Thyroid gland (tissue), 4 donors: Measurements from ENCODE around the gene XRN2. TPM values are rescaled to one million over a fixed set of nuclear protein-coding genes. Genes with fewer than 3 reads are reported as not detected.

ENCODE experiments used
- DNase-seq, 2 donors: peaks; one replicate each; pipeline ENCODE4 v3.0.0-alpha.2; 2019
- H3K27ac ChIP-seq, 3 donors: fragments of 200-600 bp; sonication (generic); 1 replicate in 2 of 3; 2 replicates in 1 of 3; pipeline ENCODE4 v1.5.1; 2016 to 2019; ENCODE audit warnings: mild to moderate bottlenecking in 1 of 3, moderate library complexity in 1 of 3
- H3K27me3 ChIP-seq: fragments of 200-600 bp; sonication (generic); one replicate; pipeline ENCODE4 v1.5.1; 2019
- H3K36me3 ChIP-seq, 2 donors: fragments of 200-600 bp; sonication (generic); one replicate each; pipeline ENCODE4 v1.5.1; 2016 to 2019
- H3K4me1 ChIP-seq, 2 donors: fragments of 200-600 bp; sonication (generic); one replicate each; pipeline ENCODE4 v1.5.1; 2017 to 2019
- H3K4me3 ChIP-seq, 3 donors: fragments of 200-600 bp; sonication (generic); replicated peaks in 1 of 3; 1 replicate in 2 of 3; 2 replicates in 1 of 3; pipeline ENCODE4 v1.5.1; 2016; ENCODE audit warnings: mild to moderate bottlenecking in 1 of 3
- H3K9me3 ChIP-seq: fragments of 200-600 bp; sonication (generic); one replicate; pipeline ENCODE4 v1.5.1; 2017
- POLR2A ChIP-seq, 2 donors: fragments of 450-650 bp; IDR thresholded peaks; one replicate each; pipeline ENCODE4 v1.6.1; 2017; ENCODE audit warnings: antibody characterized with exemption in 2 of 2, mild to moderate bottlenecking in 2 of 2, moderate library complexity in 1 of 2
- WGBS, 2 donors: methylation state at CpG; one replicate each; pipeline ENCODE4 v1.1.5; 2017; 5-methylcytosine and 5-hydroxymethylcytosine counted together
- intact Hi-C: fragments of 100-400 bp; cut with DNase I; formaldehyde crosslinking; loops from one replicate; pipeline ENCODE4 v1.15.1; 2023
- total RNA-seq, 4 donors: library from RNA; depleted of rRNA; stranded (reverse); fragments of >200 nt; gene quantifications; one replicate each; pipeline ENCODE4 v1.2.3, GENCODE V29; 2016
- TF ChIP-seq, protein P1 (sequence below), 6 experiments: fragments of 200-600 bp in 3 of 6; fragments of 450-650 bp in 3 of 6; sonication (generic) in 3 of 6; IDR thresholded peaks; one replicate each; pipeline ENCODE4 v1.5.1; 2016 to 2019; ENCODE audit warnings: antibody characterized with exemption in 6 of 6, mild to moderate bottlenecking in 2 of 6, inconsistent platforms in 1 of 6, moderate library complexity in 1 of 6

XRN2 gene
- total RNA-seq, 4 donors from 2014 or later, result 76.7 to 87.5 (median 80.1) TPM

DNA sequence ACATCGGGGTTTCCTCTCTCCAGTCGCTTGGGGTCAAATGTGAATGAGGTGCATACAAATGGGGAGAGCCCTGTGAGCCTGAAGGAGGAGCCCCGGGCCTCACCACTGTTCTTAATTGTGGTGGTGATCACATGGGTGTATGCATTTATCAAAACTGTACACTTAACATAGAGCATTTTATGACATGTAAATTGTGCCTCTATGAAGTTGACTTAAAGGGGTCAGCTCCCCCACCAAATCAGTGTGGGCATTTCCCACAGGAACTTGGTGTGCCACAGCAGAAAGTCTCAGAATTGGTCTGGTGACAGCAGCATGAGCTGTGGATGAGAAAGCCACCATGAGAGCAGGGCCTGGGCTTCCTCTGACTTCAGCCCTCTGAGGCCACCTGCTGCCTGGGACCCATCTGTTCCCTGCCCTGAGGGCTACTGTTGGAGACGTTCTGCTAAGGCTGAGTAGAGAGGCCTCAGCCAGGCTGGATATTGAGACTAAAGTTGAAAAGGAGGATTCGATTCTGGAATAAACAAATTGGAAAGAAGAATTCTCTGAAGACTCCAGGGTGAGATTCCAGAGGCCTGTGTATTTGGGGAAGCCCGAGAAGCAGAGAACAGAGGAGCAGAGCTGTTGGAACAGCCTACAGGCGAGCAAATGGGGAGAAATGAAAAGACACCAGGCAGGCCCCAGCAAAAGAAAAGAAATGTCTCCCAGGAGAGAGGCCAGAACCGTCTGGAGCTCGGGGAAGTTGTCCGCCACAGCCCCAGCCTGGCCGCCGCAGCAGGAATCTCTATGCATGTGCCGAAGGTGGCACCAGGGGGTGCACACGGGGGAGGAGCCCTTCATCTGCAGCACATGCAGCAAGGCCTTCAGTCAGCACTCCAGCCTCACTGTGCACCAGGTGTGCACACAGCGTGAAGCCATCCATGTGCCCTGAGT lies 37.6 kb upstream of the XRN2 start:
- H3K4me3 ChIP-seq, result no peak overlapping the region
- no peaks in the 10 kb centered on the region for H3K27me3 ChIP-seq
- intact Hi-C loops, result no loop called here
- WGBS, 2 donors, result 76 to 87% methylated on average over 14 of the region's 15 CpGs
- H3K27ac ChIP-seq, result no peak overlapping the region
- H3K4me1 ChIP-seq, result no peaks in the 10 kb centered on the region
- DNase-seq, result no peak
- TF ChIP-seq, protein P1, sequence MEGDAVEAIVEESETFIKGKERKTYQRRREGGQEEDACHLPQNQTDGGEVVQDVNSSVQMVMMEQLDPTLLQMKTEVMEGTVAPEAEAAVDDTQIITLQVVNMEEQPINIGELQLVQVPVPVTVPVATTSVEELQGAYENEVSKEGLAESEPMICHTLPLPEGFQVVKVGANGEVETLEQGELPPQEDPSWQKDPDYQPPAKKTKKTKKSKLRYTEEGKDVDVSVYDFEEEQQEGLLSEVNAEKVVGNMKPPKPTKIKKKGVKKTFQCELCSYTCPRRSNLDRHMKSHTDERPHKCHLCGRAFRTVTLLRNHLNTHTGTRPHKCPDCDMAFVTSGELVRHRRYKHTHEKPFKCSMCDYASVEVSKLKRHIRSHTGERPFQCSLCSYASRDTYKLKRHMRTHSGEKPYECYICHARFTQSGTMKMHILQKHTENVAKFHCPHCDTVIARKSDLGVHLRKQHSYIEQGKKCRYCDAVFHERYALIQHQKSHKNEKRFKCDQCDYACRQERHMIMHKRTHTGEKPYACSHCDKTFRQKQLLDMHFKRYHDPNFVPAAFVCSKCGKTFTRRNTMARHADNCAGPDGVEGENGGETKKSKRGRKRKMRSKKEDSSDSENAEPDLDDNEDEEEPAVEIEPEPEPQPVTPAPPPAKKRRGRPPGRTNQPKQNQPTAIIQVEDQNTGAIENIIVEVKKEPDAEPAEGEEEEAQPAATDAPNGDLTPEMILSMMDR (IDR thresholded peaks at IDR 0.05), result no peak
- no peak for TF ChIP-seq POLR2A (IDR thresholded peaks at IDR 0.05)
- H3K9me3 ChIP-seq, result no peaks in the 10 kb centered on the region
- no peaks in the 10 kb centered on the region for H3K36me3 ChIP-seq

DNA sequence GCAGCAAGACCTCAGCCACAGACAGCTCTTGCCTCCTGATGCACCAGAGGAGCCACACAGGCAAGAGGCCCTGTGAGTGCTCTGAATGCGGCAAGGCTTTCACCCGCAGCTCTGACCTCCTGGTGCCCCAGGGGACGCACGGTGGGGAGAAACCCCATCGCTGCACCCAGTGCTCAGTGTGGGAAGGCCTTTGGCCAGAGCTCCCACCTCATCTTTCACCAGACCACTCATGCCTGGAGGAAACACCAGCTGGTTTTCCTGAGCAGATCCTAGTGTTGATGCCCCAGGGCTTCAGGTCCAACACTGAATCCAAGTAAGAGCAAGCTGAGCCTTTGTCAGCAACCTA lies 37.0 kb upstream of the XRN2 start:
- no peak for DNase-seq
- no CpG with 5 or more reads among the region's 5 CpGs for WGBS, 2 donors
- TF ChIP-seq, protein P1 (IDR thresholded peaks at IDR 0.05), result no peak
- no peak for TF ChIP-seq POLR2A (IDR thresholded peaks at IDR 0.05)
- no peak overlapping the region for H3K4me3 ChIP-seq
- H3K27ac ChIP-seq, result no peak overlapping the region
- H3K9me3 ChIP-seq, result no peaks in the 10 kb centered on the region
- no peaks in the 10 kb centered on the region for H3K4me1 ChIP-seq
- H3K36me3 ChIP-seq, result no peaks in the 10 kb centered on the region
- no peaks in the 10 kb centered on the region for H3K27me3 ChIP-seq
- intact Hi-C loops, result no loop called here

DNA sequence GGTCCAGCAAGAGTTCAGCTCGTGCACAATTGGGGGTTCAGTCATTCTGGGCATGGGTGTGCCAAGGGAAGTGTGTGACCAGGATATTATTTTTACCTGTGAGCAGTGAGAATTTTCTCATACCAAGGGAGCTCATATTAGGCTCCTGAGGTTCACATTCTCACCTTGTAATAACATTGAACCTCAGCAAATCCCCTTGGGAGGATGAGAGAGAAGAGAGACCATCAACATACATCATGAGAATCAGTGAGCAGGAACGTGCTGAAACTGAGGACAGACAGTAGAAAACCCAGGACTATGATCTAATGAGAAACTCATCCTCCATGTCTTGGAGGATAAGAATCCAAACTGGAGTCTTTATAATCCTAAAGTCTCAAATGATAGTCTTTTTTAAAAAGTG lies 33.4 kb upstream of the XRN2 start:
- H3K27me3 ChIP-seq, result no peaks in the 10 kb centered on the region
- TF ChIP-seq, protein P1 (IDR thresholded peaks at IDR 0.05), result no peak
- no peak for TF ChIP-seq POLR2A (IDR thresholded peaks at IDR 0.05)
- H3K27ac ChIP-seq, result no peak overlapping the region
- intact Hi-C loops, result no loop called here
- no peaks in the 10 kb centered on the region for H3K36me3 ChIP-seq
- DNase-seq, result no peak
- H3K4me3 ChIP-seq, result no peak overlapping the region
- no peaks in the 10 kb centered on the region for H3K9me3 ChIP-seq
- 68 to 80% methylated on average over 2 of the region's 2 CpGs for WGBS, 2 donors
- H3K4me1 ChIP-seq, result no peaks in the 10 kb centered on the region

DNA sequence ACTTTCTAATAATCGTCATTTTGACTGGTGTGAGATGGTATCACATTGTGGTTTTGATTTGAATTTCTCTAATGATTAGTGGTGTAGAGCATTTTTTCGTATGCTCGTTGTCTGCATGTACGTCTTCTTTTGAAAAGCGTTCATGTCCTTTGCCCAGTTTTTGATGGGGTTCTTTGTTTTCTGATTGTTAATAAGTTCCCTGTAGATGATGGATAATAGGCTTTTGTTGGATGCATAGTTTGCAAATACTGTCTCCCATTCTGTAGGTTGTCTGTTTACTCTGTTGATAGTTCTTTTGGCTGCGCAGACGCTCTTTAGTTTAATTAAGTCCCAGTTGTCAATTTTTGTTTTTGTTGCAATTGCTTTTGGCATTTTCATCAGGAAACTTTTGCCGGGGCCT lies 32.3 kb upstream of the XRN2 start:
- H3K36me3 ChIP-seq, result no peaks in the 10 kb centered on the region
- H3K4me3 ChIP-seq, result no peak overlapping the region
- intact Hi-C loops, result no loop called here
- DNase-seq, result no peak
- 85% methylated on average over 8 of the region's 8 CpGs for WGBS, 2 donors
- H3K27ac ChIP-seq, result no peak overlapping the region
- H3K9me3 ChIP-seq, result no peaks in the 10 kb centered on the region
- no peaks in the 10 kb centered on the region for H3K27me3 ChIP-seq
- no peaks in the 10 kb centered on the region for H3K4me1 ChIP-seq
- TF ChIP-seq POLR2A (IDR thresholded peaks at IDR 0.05), result no peak

DNA sequence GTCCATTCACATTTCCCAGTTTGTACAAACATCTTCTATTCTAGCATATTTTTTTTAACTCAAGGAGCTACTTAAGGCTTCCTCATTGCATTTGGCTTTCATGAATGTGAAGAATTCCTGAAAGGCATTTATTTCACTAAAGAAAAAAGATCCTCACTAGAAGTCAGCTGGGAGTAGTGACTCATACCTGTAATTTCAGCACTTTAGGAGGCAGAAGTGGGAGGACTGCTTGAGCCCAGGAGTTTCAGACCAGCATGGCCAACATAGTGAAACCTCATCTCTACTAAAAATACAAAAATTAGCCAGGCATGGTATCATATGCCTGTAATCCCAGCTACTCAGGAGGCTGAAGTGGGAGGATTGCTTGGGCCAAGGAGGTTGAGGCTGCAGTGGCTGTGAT lies 30.9 kb upstream of the XRN2 start:
- TF ChIP-seq POLR2A (IDR thresholded peaks at IDR 0.05), result no peak
- TF ChIP-seq, protein P1 (IDR thresholded peaks at IDR 0.05), result no peak
- Histone ChIP-seq H3K36me3 (no peaks in the 10 kb centered on the region), H3K4me1 (no peaks in the 10 kb centered on the region), H3K27me3 (no peaks in the 10 kb centered on the region), H3K4me3 (no peak overlapping the region), H3K9me3 (no peaks in the 10 kb centered on the region), H3K27ac (no peak overlapping the region)
- no peak for DNase-seq
- intact Hi-C loops, result no loop called here
